Neural progenitor cell (in vitro differentiated cells): ENCODE results near the gene DUSP18. TPM values are rescaled to one million over a fixed set of nuclear protein-coding genes. Genes with fewer than 3 reads are reported as not detected.
A peak's percentile ranks its signal among the peaks of the same experiment; 100 is the strongest.

Experiments used
- DNase-seq: peaks from one replicate; pipeline ENCODE4 v3.0.0-alpha.2; 2016; ENCODE audit warnings: low spot score
- H2AFZ ChIP-seq: fragments of 200-600 bp; sonication (generic); replicated peaks from 2 replicates; pipeline ENCODE4 v1.6.1; 2016; ENCODE audit warnings: antibody characterized with exemption
- H3F3A ChIP-seq: fragments of 200-600 bp; sonication (generic); 2 replicates; pipeline ENCODE4 v1.6.1; 2016; ENCODE audit warnings: antibody characterized with exemption, low read depth
- H3K27ac ChIP-seq: fragments of 200-600 bp; sonication (generic); 2 replicates; pipeline ENCODE4 v1.5.1; 2016; ENCODE audit warnings: mild to moderate bottlenecking
- H3K27me3 ChIP-seq: fragments of 200-600 bp; sonication (generic); 2 replicates; pipeline ENCODE4 v1.6.1; 2016; ENCODE audit warnings: mild to moderate bottlenecking, moderate library complexity
- H3K36me3 ChIP-seq: fragments of 200-600 bp; sonication (generic); 2 replicates; pipeline ENCODE4 v1.5.1; 2016
- H3K4me1 ChIP-seq: fragments of 200-600 bp; sonication (generic); 2 replicates; pipeline ENCODE4 v1.6.1; 2016; ENCODE audit warnings: mixed run types
- H3K4me2 ChIP-seq: fragments of 200-600 bp; sonication (generic); 2 replicates; pipeline ENCODE4 v1.6.1; 2016
- H3K4me3 ChIP-seq: fragments of 200-600 bp; sonication (generic); 2 replicates; pipeline ENCODE4 v1.5.1; 2016
- H3K79me2 ChIP-seq: fragments of 200-600 bp; sonication (generic); 2 replicates; pipeline ENCODE4 v1.6.1; 2016; ENCODE audit warnings: low read depth
- H3K9ac ChIP-seq: fragments of 200-600 bp; sonication (generic); 2 replicates; pipeline ENCODE4 v1.6.1; 2016
- H3K9me3 ChIP-seq: fragments of 200-600 bp; sonication (generic); 2 replicates; pipeline ENCODE4 v1.5.1; 2016; ENCODE audit warnings: low read depth
- H4K20me1 ChIP-seq: fragments of 200-600 bp; sonication (generic); 2 replicates; pipeline ENCODE4 v1.6.1; 2016; ENCODE audit warnings: low read depth
- H3K27ac Mint-ChIP-seq: 3 replicates; pipeline ENCODE4 v1.8.0; 2021; ENCODE audit warnings: mixed read lengths
- H3K27me3 Mint-ChIP-seq: 2 replicates; pipeline ENCODE4 v1.8.0; 2022; ENCODE audit warnings: low read depth, mild to moderate bottlenecking, inconsistent platforms, moderate library complexity, mixed read lengths; ENCODE audit not compliant: insufficient read depth
- H3K36me3 Mint-ChIP-seq: 3 replicates; pipeline ENCODE4 v1.8.0; 2021; ENCODE audit warnings: mixed read lengths
- H3K4me1 Mint-ChIP-seq: 3 replicates; pipeline ENCODE4 v1.8.0; 2021; ENCODE audit warnings: mixed read lengths
- H3K4me3 Mint-ChIP-seq: 3 replicates; pipeline ENCODE4 v1.8.0; 2021; ENCODE audit warnings: mild to moderate bottlenecking, moderate library complexity, mixed read lengths
- H3K9me3 Mint-ChIP-seq: 3 replicates; pipeline ENCODE4 v1.8.0; 2020; ENCODE audit warnings: mixed read lengths
- CTCF ChIP-seq: fragments of 200-600 bp; sonication (generic); IDR thresholded peaks from 2 replicates; pipeline ENCODE4 v1.5.1; 2017; ENCODE audit warnings: antibody characterized with exemption, mild to moderate bottlenecking
- EZH2 ChIP-seq: fragments of 200-600 bp; sonication (generic); IDR thresholded peaks from 2 replicates; pipeline ENCODE4 v1.6.1; 2017; ENCODE audit warnings: antibody characterized with exemption, mild to moderate bottlenecking, moderate library complexity
- EZH2phosphoT487 ChIP-seq: fragments of 200-600 bp; sonication (generic); IDR thresholded peaks from 2 replicates; pipeline ENCODE4 v1.6.1; 2017; ENCODE audit warnings: antibody characterized with exemption
- total RNA-seq: library from RNA; depleted of rRNA; stranded (reverse); fragments of >200 nt; gene quantifications from 2 replicates; pipeline ENCODE4 v1.2.3, GENCODE V29; 2015; ENCODE audit warnings: low replicate concordance

Gene DUSP18
- total RNA-seq, 1 donor from 2014 or later: 3.1 TPM

GRCh38 chr22:30664798-30665197 lies 2.9 kb downstream of the DUSP18 start:
- no peak overlapping the region for H3K4me3 Mint-ChIP-seq
- H3K9ac ChIP-seq: no peak overlapping the region
- no peaks in the 10 kb centered on the region for H3K79me2 ChIP-seq
- peaks cover 11% of the 10 kb centered on the region for H3K4me1 ChIP-seq
- peaks cover 2% of the 10 kb centered on the region for H3K27me3 Mint-ChIP-seq
- peaks cover 13% of the 10 kb centered on the region for H3K4me1 Mint-ChIP-seq
- H3K27ac ChIP-seq: no peak overlapping the region
- H3K36me3 Mint-ChIP-seq: peaks cover 14% of the 10 kb centered on the region
- no peak overlapping the region for H3K4me2 ChIP-seq
- H3K27ac Mint-ChIP-seq: no peak overlapping the region
- no peaks in the 10 kb centered on the region for H4K20me1 ChIP-seq
- H3K9me3 ChIP-seq: no peaks in the 10 kb centered on the region
- no peak for DNase-seq
- H3F3A ChIP-seq: peaks cover 14% of the 10 kb centered on the region
- H3K9me3 Mint-ChIP-seq: no peaks in the 10 kb centered on the region
- no peak overlapping the region for H3K4me3 ChIP-seq
- H3K27me3 ChIP-seq: peaks cover 28% of the 10 kb centered on the region
- H3K36me3 ChIP-seq: no peaks in the 10 kb centered on the region
- TF ChIP-seq EZH2phosphoT487: no peak
- no peak for TF ChIP-seq EZH2
- TF ChIP-seq CTCF: no peak
- H2AFZ ChIP-seq: no peak overlapping the region

- H3F3A ChIP-seq: peaks cover 9% of the 10 kb centered on the region
- H3K9ac ChIP-seq: no peak overlapping the region
- no peak for DNase-seq
- Mint-ChIP-seq H3K36me3 (peaks cover 22% of the 10 kb centered on the region), H3K27ac (no peak overlapping the region), H3K4me1 (peaks cover 7% of the 10 kb centered on the region), H3K27me3 (peaks cover 2% of the 10 kb centered on the region), H3K9me3 (peaks cover 2% of the 10 kb centered on the region), H3K4me3 (no peak overlapping the region)
- peaks cover 10% of the 10 kb centered on the region for H3K27me3 ChIP-seq
- H3K27ac ChIP-seq: no peak overlapping the region
- peaks cover 5% of the 10 kb centered on the region for H3K4me1 ChIP-seq
- H3K4me2 ChIP-seq: no peak overlapping the region
- no peaks in the 10 kb centered on the region for H3K9me3 ChIP-seq
- no peaks in the 10 kb centered on the region for H3K79me2 ChIP-seq
- no peak overlapping the region for H3K4me3 ChIP-seq
- no peaks in the 10 kb centered on the region for H3K36me3 ChIP-seq
- no peak for TF ChIP-seq CTCF
- no peak for TF ChIP-seq EZH2
- TF ChIP-seq EZH2phosphoT487: no peak
- no peak overlapping the region for H2AFZ ChIP-seq
- H4K20me1 ChIP-seq: no peaks in the 10 kb centered on the region
These were observed 5.6 kb downstream of the DUSP18 start for GRCh38 chr22:30662040-30662439.

DNA sequence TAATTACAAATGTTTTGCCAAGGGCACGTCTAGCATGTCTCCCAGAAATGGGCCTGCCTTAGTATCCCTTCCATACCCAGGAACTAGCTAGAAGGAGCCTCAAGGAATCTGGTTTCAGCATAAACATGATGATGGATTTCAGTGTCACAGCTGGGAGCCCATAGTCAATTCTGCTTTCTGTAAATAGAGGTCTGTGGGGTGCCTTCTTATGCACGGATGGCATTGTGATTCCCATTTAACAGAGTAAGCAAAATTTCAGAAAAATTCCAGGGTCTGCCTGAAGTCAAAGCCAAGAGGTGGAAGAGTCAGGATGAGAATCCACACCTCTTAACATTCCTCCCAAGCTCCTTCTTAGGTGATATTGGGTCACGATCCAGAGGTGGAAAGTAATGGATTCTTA lies 12.1 kb downstream of the DUSP18 start:
- H2AFZ ChIP-seq: no peak overlapping the region
- H3K36me3 Mint-ChIP-seq: peaks cover 16% of the 10 kb centered on the region
- H3K36me3 ChIP-seq: no peaks in the 10 kb centered on the region
- no peak overlapping the region for H3K9ac ChIP-seq
- no peaks in the 10 kb centered on the region for H3F3A ChIP-seq
- peaks cover 10% of the 10 kb centered on the region for H3K9me3 Mint-ChIP-seq
- H3K27me3 ChIP-seq: no peaks in the 10 kb centered on the region
- H3K4me3 ChIP-seq: no peak overlapping the region
- DNase-seq: no peak
- no peak overlapping the region for H3K4me2 ChIP-seq
- no peaks in the 10 kb centered on the region for H3K79me2 ChIP-seq
- peak overlapping the region; percentile 16 for H3K27ac Mint-ChIP-seq
- peaks cover 9% of the 10 kb centered on the region for H3K4me1 ChIP-seq
- H3K9me3 ChIP-seq: no peaks in the 10 kb centered on the region
- no peak overlapping the region for H3K27ac ChIP-seq
- no peak overlapping the region for H3K4me3 Mint-ChIP-seq
- H3K27me3 Mint-ChIP-seq: peaks cover 2% of the 10 kb centered on the region
- peaks cover 20% of the 10 kb centered on the region for H3K4me1 Mint-ChIP-seq
- no peaks in the 10 kb centered on the region for H4K20me1 ChIP-seq
- no peak for TF ChIP-seq CTCF
- no peak for TF ChIP-seq EZH2
- TF ChIP-seq EZH2phosphoT487: no peak
